Tibial artery (tissue), 4 donors: ENCODE results near the gene BUD23.
"Not testable (repeated sequence)": the region's sequence is repeated elsewhere in the genome, so short reads cannot be mapped to it uniquely, and the experiment has no call there.

Experiments used
- DNase-seq, 2 donors: peaks; one replicate each; pipeline ENCODE4 v3.0.0-alpha.2; 2019
- H3K27ac ChIP-seq, 2 donors: fragments of 200-600 bp; sonication (generic) in 1 of 2; 1 replicate in 1 of 2; 2 replicates in 1 of 2; pipeline ENCODE4 v1.5.1; 2018 to 2019; ENCODE audit warnings: mild to moderate bottlenecking in 1 of 2
- H3K27me3 ChIP-seq, 2 donors: fragments of 200-600 bp; sonication (generic) in 1 of 2; one replicate each; pipeline versions ENCODE4 v1.5.1 to v1.6.0; 2016 to 2019
- H3K36me3 ChIP-seq, 3 donors: fragments of 200-600 bp; sonication (generic) in 2 of 3; one replicate each; pipeline ENCODE4 v1.5.1; 2016 to 2019; ENCODE audit warnings: mild to moderate bottlenecking in 2 of 3
- H3K4me1 ChIP-seq, 4 donors: fragments of 200-600 bp; sonication (generic) in 2 of 4; 1 replicate in 3 of 4; 2 replicates in 1 of 4; pipeline ENCODE4 v1.5.1; 2016 to 2019
- H3K4me3 ChIP-seq, 2 donors: fragments of 200-600 bp; sonication (generic) in 1 of 2; 1 replicate in 1 of 2; 2 replicates in 1 of 2; pipeline ENCODE4 v1.5.1; 2018 to 2019; ENCODE audit warnings: mild to moderate bottlenecking in 2 of 2
- H3K9me3 ChIP-seq, 3 donors: fragments of 200-600 bp; sonication (generic) in 1 of 3; one replicate each; pipeline ENCODE4 v1.5.1; 2016 to 2019
- CTCF ChIP-seq, 2 experiments: fragments of 200-600 bp in 1 of 2; fragments of 450-650 bp in 1 of 2; IDR thresholded peaks; one replicate each; pipeline ENCODE4 v1.5.1; 2017 to 2019; ENCODE audit warnings: antibody characterized with exemption in 2 of 2, mild to moderate bottlenecking in 1 of 2, moderate library complexity in 1 of 2
- intact Hi-C: fragments of 100-400 bp; cut with DNase I; formaldehyde crosslinking; loops from one replicate; pipeline ENCODE4 v1.15.0; 2023; ENCODE audit warnings: low total_unique reads

BUD23 gene

GRCh38 chr7:73648593-73649332, 34.6 kb upstream of the BUD23 start:
- DNase-seq = no peak
- TF ChIP-seq CTCF (IDR thresholded peaks at IDR 0.05) = no peak
- intact Hi-C loops = no loop called here
- H3K27me3 ChIP-seq = peaks cover 0 to 81% of the 10 kb centered on the region in 2 donors
- no peaks in the 10 kb centered on the region for H3K9me3 ChIP-seq
- H3K4me1 ChIP-seq = peaks cover 0 to 11% (median 7%) of the 10 kb centered on the region in 4 donors
- H3K4me3 ChIP-seq = no peak overlapping the region
- H3K36me3 ChIP-seq = no peaks in the 10 kb centered on the region
- no peak overlapping the region for H3K27ac ChIP-seq

- Histone ChIP-seq H3K36me3 (no peaks in the 10 kb centered on the region), H3K4me3 (no peak overlapping the region), H3K27me3 (peaks cover 0 to 77% of the 10 kb centered on the region in 2 donors), H3K4me1 (peaks cover 0 to 11% (median 7%) of the 10 kb centered on the region in 4 donors), H3K27ac (no peak overlapping the region), H3K9me3 (no peaks in the 10 kb centered on the region)
- intact Hi-C loops = no loop called here
- no peak for TF ChIP-seq CTCF (IDR thresholded peaks at IDR 0.05)
- DNase-seq = no peak
Observed at GRCh38 chr7:73649576-73649975, 33.8 kb upstream of the BUD23 start.

DNA sequence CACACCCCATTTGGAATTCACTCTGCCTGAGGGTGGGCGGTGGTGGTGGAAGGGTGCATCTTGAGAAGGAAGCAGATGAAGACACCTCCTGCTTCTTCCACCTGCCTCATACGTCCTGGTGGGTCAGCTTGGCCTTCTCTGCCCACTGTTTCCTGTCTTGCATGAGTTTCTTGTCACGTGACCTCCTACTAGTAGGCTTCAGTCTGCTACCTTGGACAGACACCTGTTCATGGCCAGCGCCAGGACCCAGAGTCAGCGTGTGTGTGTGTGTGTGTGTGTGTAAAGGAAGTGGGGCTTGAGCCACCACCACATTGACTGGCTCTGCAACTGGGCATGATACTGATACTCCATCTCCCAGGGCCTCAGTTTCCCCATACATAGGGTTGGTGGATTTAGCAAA, 32.9 kb upstream of the BUD23 start:
- Histone ChIP-seq H3K9me3 (no peaks in the 10 kb centered on the region), H3K4me3 (no peak overlapping the region), H3K36me3 (no peaks in the 10 kb centered on the region), H3K4me1 (peaks cover 0 to 11% (median 7%) of the 10 kb centered on the region in 4 donors), H3K27ac (no peak overlapping the region), H3K27me3 (peaks cover 0 to 68% of the 10 kb centered on the region in 2 donors)
- DNase-seq = no peak
- TF ChIP-seq CTCF (IDR thresholded peaks at IDR 0.05) = no peak
- intact Hi-C loops = no loop called here

DNA sequence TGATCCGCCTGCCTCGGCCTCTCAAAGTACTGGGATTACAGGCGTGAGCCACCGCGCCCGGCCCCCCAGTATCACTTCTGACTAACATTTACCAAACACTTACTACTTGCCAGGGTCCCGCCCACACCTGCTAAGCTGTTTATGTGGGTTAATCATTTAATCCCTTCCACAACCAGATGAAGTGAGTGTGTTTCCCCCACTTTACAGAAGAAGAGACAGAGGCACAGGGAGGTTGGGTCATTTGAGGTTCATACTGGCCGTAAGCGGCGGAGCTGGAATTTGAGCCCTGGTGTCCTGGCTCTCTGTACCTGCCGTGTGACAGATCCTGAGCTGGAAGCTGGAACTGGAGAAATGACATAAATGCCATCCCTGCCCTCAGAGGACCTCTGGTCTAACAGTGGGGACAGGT, 30.9 kb upstream of the BUD23 start:
- Histone ChIP-seq H3K36me3 (no peaks in the 10 kb centered on the region), H3K27ac (no peak overlapping the region), H3K9me3 (no peaks in the 10 kb centered on the region), H3K27me3 (peaks cover 0 to 48% of the 10 kb centered on the region in 2 donors), H3K4me1 (peaks cover 0 to 8% (median 6%) of the 10 kb centered on the region in 4 donors), H3K4me3 (no peak overlapping the region)
- DNase-seq = no peak
- intact Hi-C loops = no loop called here
- TF ChIP-seq CTCF (IDR thresholded peaks at IDR 0.05) = no peak

GRCh38 chr7:73655309-73655708, 28.1 kb upstream of the BUD23 start:
- H3K4me3 ChIP-seq, H3K36me3 ChIP-seq, H3K27ac ChIP-seq, H3K4me1 ChIP-seq, H3K9me3 ChIP-seq, intact Hi-C loops, DNase-seq: not testable (repeated sequence)
- H3K27me3 ChIP-seq = peaks cover 0 to 25% of the 10 kb centered on the region in 2 donors

GRCh38 chr7:73659983-73660382, 23.4 kb upstream of the BUD23 start:
- intact Hi-C loops = no loop called here
- Histone ChIP-seq H3K4me3 (no peak overlapping the region), H3K36me3 (no peaks in the 10 kb centered on the region), H3K9me3 (peaks cover 0 to 7% (median 0%) of the 10 kb centered on the region in 3 donors), H3K27me3 (peaks cover 0 to 11% of the 10 kb centered on the region in 2 donors), H3K4me1 (no peaks in the 10 kb centered on the region), H3K27ac (no peak overlapping the region)
- TF ChIP-seq CTCF (IDR thresholded peaks at IDR 0.05) = no peak
- no peak for DNase-seq

GRCh38 chr7:73660594-73660993, 22.8 kb upstream of the BUD23 start:
- H3K4me3 ChIP-seq, H3K9me3 ChIP-seq, H3K36me3 ChIP-seq, intact Hi-C loops, H3K4me1 ChIP-seq, DNase-seq, H3K27ac ChIP-seq: not testable (repeated sequence)
- H3K27me3 ChIP-seq = peaks cover 0 to 11% of the 10 kb centered on the region in 2 donors
